OCI-LY3 (cell line): ENCODE measurements around the gene ALG6.

Source experiments
- CTCF ChIP-seq: fragments of 200-600, 300-600 bp; sonication (generic); IDR thresholded peaks from 2 replicates; pipeline ENCODE4 v1.5.1; 2014; ENCODE audit warnings: antibody characterized with exemption, low read length, low read depth
- EZH2phosphoT487 ChIP-seq: fragments of 200-600 bp; shearing (Covaris generic); IDR thresholded peaks from 2 replicates; pipeline ENCODE4 v1.6.1; 2018; ENCODE audit warnings: antibody characterized with exemption, mixed run types, low read depth

GRCh38 chr1:63362073-63362472 lies 5.4 kb upstream of the ALG6 start:
- TF ChIP-seq CTCF: no peak
- TF ChIP-seq EZH2phosphoT487: no peak
